ENCODE measurements around the gene PLET1.
"Not testable (repeated sequence)": the region's sequence is repeated elsewhere in the genome, so short reads cannot be mapped to it uniquely, and the experiment has no call there.

The PLET1 gene

DNA sequence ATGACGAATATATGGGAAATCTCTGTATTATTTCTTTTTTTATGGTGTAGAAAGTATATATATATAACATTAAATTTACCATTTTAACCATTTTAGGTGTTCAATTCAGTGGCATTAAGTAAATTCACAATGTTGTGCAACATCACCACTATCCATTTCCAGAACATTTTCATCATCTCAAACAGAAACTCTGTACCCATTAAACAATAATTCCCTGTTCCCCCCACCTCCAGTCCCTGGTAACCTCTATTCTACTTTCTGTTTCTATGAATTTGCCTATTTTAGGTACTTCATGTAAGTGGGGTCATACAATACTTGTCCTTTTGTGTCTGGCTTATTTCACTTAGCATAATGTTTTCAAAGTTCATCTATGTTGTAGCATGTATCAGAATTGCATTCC lies 49.8 kb downstream of the PLET1 start:
- DNase-seq: peak; percentile 43

DNA sequence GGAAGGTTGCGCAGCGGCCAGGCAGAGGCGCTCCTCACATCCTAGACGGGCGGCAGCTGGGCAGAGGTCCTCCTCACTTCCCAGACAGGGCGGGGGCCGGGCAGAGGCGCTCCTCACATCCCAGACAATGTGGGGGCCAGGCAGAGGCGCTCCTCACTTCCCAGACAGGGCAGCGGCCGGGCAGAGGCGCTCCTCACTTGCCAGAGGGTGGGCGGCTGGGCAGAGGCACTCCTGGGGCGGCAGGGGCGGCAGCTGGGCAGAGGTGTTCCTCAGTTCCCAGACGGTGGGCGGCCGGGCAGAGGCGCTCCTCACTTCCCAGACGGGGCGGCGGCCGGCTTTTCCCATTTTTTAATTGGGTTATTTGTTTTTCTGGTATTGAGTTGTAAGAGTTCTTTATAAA lies 54.6 kb downstream of the PLET1 start:
- DNase-seq: no peak

DNA sequence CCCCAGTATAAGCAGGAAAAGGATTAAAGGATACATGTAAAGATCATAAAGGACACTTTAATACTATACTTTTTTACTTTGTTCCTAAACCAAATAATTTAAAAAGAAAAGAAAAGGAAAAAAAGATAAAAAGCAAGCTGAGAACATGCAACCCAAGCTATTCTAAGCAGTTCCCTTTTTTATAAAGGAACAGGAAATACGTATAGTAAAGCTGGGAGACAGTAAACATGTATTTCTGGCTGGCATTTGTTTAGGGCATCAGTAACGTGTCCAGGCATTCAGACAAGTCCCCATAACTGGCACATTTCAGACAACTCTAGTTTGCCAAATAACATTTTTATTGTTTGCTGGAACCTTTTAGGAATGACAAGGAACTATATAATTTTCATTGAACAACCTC lies 60.4 kb downstream of the PLET1 start:
- no peak for DNase-seq

DNA sequence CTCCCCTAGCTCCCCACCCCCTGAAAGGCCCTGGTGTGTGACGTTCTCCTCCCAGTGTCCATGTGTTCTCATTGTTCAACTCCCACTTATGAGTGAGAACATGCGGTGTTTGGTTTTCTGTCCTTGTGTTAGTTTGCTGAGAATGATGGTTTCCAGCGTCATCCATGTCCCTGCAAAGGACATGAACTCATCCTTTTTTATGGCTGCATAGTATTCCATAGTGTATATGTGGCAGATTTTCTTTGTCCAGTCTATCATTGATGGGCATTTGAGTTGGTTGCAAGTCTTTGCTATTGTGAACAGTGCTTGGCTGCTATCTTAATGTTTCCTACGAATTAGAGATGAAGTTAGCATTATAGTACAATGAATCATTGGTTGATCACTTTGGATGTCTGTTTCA lies 61.6 kb downstream of the PLET1 start:
- DNase-seq: not testable (repeated sequence)

All from inflammatory macrophage treated with lipopolysaccharide for 4 hours (primary cell).